ENCODE data around the gene TMC7. TPM values are rescaled to one million over a fixed set of nuclear protein-coding genes. Genes with fewer than 3 reads are reported as not detected.
"Not testable (repeated sequence)": the region's sequence is repeated elsewhere in the genome, so short reads cannot be mapped to it uniquely, and the experiment has no call there.

The TMC7 gene
- total and polyA plus RNA-seq, 12 donors, result 0.10 to 1.4 (median 0.35) TPM; not detected in 1

DNA sequence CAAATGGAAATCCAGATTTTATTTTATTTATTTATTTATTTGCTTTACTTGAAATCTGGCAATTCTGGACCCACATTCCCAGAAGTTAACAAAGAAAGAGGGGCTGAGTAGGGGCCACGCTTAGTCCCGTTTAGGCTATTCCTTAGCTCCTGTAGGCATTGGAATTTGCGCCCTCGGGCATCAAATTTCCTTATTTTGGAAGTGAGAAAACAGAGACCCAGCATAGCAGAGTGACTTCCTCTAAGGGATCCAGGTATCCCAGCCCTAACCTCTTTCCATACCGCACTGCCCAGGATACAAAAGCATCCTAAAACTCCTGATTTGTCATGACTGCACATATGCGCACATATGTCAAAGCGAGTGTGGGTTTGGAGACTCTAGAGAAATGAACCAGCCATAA lies 38.5 kb upstream of the TMC7 start:
- TF ChIP-seq POLR2A (IDR thresholded peaks at IDR 0.05), result no peak
- TF ChIP-seq, protein P1, sequence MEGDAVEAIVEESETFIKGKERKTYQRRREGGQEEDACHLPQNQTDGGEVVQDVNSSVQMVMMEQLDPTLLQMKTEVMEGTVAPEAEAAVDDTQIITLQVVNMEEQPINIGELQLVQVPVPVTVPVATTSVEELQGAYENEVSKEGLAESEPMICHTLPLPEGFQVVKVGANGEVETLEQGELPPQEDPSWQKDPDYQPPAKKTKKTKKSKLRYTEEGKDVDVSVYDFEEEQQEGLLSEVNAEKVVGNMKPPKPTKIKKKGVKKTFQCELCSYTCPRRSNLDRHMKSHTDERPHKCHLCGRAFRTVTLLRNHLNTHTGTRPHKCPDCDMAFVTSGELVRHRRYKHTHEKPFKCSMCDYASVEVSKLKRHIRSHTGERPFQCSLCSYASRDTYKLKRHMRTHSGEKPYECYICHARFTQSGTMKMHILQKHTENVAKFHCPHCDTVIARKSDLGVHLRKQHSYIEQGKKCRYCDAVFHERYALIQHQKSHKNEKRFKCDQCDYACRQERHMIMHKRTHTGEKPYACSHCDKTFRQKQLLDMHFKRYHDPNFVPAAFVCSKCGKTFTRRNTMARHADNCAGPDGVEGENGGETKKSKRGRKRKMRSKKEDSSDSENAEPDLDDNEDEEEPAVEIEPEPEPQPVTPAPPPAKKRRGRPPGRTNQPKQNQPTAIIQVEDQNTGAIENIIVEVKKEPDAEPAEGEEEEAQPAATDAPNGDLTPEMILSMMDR (IDR thresholded peaks at IDR 0.05), result no peak
- intact Hi-C loops (cut with DNase I), result no loop called here
- 74 to 85% (median 82%) methylated on average over 7 of the region's 7 CpGs for WGBS, 4 donors
- peaks cover 0 to 5% of the 10 kb centered on the region in 2 donors for H3K4me1 ChIP-seq (replicated peaks in 1 of 2)
- H3K36me3 ChIP-seq (replicated peaks in 1 of 2), result no peaks in the 10 kb centered on the region
- H3K9me3 ChIP-seq (replicated peaks in 1 of 3), result no peaks in the 10 kb centered on the region
- H3K27me3 ChIP-seq, result no peaks in the 10 kb centered on the region
- DNase-seq, result no peak
- H3K4me3 ChIP-seq, result no peak overlapping the region
- H3K27ac ChIP-seq, result no peak overlapping the region

DNA sequence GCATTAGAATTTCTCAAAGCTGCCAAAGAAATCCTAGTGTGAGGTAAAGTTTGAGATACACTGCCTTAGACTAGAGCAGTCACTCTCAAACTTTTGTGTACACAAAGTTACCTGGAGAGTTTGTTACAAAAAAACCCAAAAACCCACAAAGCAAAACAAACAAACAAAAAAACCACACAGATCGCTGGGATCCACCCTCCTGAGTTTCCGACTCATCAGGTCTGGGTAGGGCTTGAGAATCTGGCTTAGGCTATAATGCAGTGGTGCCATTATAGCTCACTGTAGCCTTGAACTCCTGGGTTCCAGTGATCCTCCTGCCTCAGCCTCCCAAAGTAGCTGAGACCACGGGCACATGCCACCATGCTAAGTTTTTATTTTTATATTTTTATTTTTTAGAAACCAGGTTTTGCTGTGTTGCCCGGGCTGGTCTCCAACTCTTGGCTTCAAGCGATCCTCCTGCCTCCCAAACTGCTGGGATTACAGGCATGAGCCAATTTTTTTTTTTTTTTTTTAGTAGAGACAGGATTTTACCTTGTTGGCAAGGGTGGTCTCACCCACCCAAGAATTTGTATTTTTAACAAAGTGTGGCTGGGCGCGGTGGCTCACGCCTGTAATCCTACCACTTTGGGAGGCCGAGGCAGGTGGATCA lies 35.2 kb upstream of the TMC7 start:
- Histone ChIP-seq H3K36me3 (replicated peaks in 1 of 2) (no peaks in the 10 kb centered on the region), H3K4me3 (no peak overlapping the region), H3K27ac (no peak overlapping the region), H3K9me3 (replicated peaks in 1 of 3) (no peaks in the 10 kb centered on the region), H3K27me3 (no peaks in the 10 kb centered on the region), H3K4me1 (replicated peaks in 1 of 2) (peaks cover 0 to 5% of the 10 kb centered on the region in 2 donors)
- 89 to 94% (median 91%) methylated on average over 6 to 9 of the region's 9 CpGs for WGBS, 4 donors
- intact Hi-C loops (cut with DNase I), result no loop called here
- no peak for DNase-seq
- no peak for TF ChIP-seq POLR2A (IDR thresholded peaks at IDR 0.05)
- TF ChIP-seq, protein P1 (IDR thresholded peaks at IDR 0.05), result no peak

DNA sequence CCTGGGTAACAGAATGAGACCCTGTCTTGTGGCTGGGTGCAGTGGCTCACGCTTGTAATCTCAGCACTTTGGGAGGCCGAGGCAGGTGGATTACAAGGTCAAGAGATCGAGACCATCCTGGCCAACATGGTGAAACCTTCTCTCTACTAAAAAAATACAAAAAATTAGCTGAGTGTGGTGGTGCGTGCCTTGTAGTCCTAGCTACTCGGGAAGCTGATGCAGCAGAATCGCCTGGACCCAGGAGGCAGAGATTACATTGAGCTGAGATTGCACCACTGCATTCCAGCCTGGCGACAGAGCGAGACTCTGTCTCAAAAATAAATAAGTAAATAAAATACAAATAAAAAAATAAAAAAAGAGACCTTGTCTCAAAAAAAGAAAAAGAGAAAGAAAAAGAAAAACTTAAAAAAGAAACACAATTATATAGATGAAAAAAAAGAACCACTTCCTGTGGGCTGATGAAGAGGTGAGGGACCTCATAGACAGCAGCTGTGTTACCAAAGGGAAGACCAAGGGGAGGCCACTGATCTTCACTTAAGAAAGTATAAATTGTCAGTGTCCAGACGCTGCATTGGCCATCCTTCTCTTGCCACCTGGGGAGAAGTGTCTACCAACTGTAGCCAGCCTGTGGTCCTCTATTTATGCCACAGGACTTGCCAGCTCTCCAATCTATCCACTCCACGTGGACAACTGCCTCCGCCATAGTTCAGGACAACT lies 33.1 kb upstream of the TMC7 start:
- Histone ChIP-seq H3K36me3 (replicated peaks in 1 of 2) (no peaks in the 10 kb centered on the region), H3K4me1 (replicated peaks in 1 of 2) (peaks cover 0 to 5% of the 10 kb centered on the region in 2 donors)
- intact Hi-C loops (cut with DNase I), result no loop called here

DNA sequence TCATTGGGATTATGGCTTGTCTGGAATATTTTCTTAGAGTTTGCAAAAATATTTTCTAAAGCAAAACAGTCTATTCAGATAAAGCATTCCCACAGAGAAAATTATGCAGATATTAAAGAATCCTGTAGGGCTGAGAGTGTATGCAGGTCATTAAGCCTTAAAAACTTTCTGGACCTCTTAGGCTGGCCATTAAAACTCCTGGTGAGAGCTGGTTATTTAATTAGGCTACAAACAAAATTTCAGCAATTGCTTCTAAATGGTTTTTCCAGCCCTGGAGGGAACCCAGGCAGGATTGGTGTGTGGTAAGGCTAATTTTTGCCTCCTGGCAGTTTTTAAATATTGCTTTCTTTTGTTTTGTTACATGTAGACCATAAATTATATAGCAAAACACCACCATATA lies 30.2 kb upstream of the TMC7 start:
- no peaks in the 10 kb centered on the region for H3K27me3 ChIP-seq
- intact Hi-C loops (cut with DNase I), result no loop called here
- TF ChIP-seq, protein P1 (IDR thresholded peaks at IDR 0.05), result no peak
- no peak for TF ChIP-seq POLR2A (IDR thresholded peaks at IDR 0.05)

More for the DNA sequence above, 33.1 kb upstream of the TMC7 start:
- 80 to 92% (median 89%) methylated on average over 9 to 11 of the region's 11 CpGs for WGBS, 4 donors
- no peak for DNase-seq
- Histone ChIP-seq H3K27ac (no peak overlapping the region), H3K4me3 (no peak overlapping the region), H3K27me3 (no peaks in the 10 kb centered on the region), H3K9me3 (replicated peaks in 1 of 3) (no peaks in the 10 kb centered on the region)
- no peak for TF ChIP-seq POLR2A (IDR thresholded peaks at IDR 0.05)
- TF ChIP-seq, protein P1 (IDR thresholded peaks at IDR 0.05), result no peak

DNA sequence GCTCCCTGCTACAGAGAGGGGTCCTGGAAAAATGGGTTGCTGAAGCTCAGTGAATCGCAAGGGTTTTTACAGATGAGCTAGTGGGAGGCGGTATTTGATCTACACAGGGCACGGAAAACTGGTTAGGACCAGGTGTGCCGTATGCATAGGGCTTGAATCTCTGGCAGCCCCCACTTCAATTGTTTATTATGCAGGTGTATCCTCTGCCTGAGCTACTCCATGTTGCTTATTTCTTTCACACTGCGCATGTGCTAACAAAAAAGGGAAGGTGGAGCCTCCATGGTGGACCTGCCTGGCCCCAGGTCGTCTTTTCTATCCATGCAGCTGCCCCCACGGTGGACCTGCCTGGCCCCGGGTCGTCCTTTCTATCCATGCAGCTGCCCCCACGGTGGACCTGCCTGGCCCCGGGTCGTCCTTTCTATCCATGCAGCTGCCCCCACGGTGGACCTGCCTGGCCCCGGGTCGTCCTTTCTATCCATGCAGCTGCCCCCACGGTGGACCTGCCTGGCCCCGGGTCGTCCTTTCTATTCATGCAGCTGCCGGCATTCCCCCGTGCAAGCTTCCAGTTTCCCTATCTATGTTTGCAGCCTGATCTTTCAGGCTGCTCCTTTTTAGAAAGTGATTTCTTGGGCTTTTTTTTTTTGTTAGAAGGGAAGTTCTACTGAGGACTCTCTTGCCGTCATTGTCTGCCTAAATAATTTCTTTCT lies 27.7 kb upstream of the TMC7 start:
- H3K27ac ChIP-seq; H3K4me3 ChIP-seq; H3K4me1 ChIP-seq (replicated peaks in 1 of 2); H3K27me3 ChIP-seq; intact Hi-C loops (cut with DNase I); DNase-seq; H3K36me3 ChIP-seq (replicated peaks in 1 of 2); H3K9me3 ChIP-seq (replicated peaks in 1 of 3): not testable (repeated sequence)
- 37 to 62% (median 48%) methylated on average over 11 to 21 of the region's 21 CpGs for WGBS, 4 donors

More for the DNA sequence above, 30.2 kb upstream of the TMC7 start:
- no peaks in the 10 kb centered on the region for H3K36me3 ChIP-seq (replicated peaks in 1 of 2)
- H3K9me3 ChIP-seq (replicated peaks in 1 of 3), result no peaks in the 10 kb centered on the region
- no peak overlapping the region for H3K4me3 ChIP-seq
- no peaks in the 10 kb centered on the region for H3K4me1 ChIP-seq (replicated peaks in 1 of 2)
- no peak for DNase-seq
- no peak overlapping the region for H3K27ac ChIP-seq

DNA sequence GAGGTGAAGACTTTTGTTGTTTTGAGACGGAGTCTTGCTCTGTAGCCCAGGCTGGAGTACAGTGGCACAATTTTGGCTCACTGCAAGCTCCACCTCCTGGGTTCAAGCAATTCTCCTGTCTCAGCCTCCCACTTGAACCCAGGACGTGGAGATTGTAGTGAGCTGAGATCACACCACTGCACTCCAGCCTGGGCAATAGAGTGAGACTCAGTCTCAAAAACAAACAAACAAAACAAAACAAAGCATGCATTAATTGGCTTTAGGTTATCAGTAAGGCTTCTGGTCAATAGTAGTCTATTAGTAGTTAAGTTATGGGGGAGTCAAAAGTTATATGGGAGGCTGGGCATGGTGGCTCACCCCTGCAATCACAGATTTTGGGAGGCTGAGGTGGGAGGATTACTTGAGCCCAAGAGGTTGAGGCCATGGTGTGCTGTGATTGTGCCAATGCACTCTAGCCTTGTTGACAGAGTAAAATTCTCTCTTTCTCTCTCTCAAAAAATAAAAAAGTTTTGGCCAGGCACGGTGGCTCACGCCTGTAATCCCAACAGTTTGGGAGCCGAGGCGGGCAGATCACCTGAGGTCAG lies 27.0 kb upstream of the TMC7 start:
- H3K27ac ChIP-seq; H3K4me1 ChIP-seq (replicated peaks in 1 of 2); H3K36me3 ChIP-seq (replicated peaks in 1 of 2); H3K9me3 ChIP-seq (replicated peaks in 1 of 3); H3K4me3 ChIP-seq; intact Hi-C loops (cut with DNase I); H3K27me3 ChIP-seq; DNase-seq: not testable (repeated sequence)
- WGBS, 4 donors, result 70 to 87% (median 76%) methylated on average over 6 of the region's 6 CpGs
